Small intestine (tissue), 7 donors: Measurements from ENCODE around the gene DNAI7. TPM values are rescaled to one million over a fixed set of nuclear protein-coding genes. Genes with fewer than 3 reads are reported as not detected.

ENCODE experiments used
- DNase-seq, 2 donors: peaks; one replicate each; pipeline versions ENCODE4 v3.0.0 to v3.0.0-alpha.2; 2013
- FAIRE-seq: peaks from 2 replicates; lab custom pipeline; 2012; peaks lifted over from hg19 to GRCh38; lab: Jason Lieb, UNC
- H3K27ac ChIP-seq, 3 donors: one replicate each; pipeline ENCODE4 v1.5.1; 2013; ENCODE audit warnings: low read length in 2 of 3, mild to moderate bottlenecking in 2 of 3, control low read depth in 1 of 3, inconsistent platforms in 1 of 3, low read depth in 1 of 3, moderate library complexity in 1 of 3
- H3K27me3 ChIP-seq, 3 donors: one replicate each; pipeline ENCODE4 v1.6.1; 2013; ENCODE audit warnings: low read length in 3 of 3, inconsistent platforms in 1 of 3; ENCODE audit not compliant: control insufficient read depth in 3 of 3, insufficient read depth in 3 of 3
- H3K36me3 ChIP-seq, 3 donors: one replicate each; pipeline ENCODE4 v1.6.1; 2013; ENCODE audit warnings: low read length in 3 of 3, inconsistent platforms in 1 of 3, low read depth in 1 of 3, mild to moderate bottlenecking in 1 of 3, moderate library complexity in 1 of 3; ENCODE audit not compliant: control insufficient read depth in 3 of 3, insufficient read depth in 2 of 3
- H3K4me1 ChIP-seq, 3 donors: one replicate each; pipeline ENCODE4 v1.6.1; 2013; ENCODE audit warnings: low read length in 2 of 3, inconsistent platforms in 1 of 3, low read depth in 1 of 3, mild to moderate bottlenecking in 1 of 3, moderate library complexity in 1 of 3; ENCODE audit not compliant: control insufficient read depth in 3 of 3, insufficient read depth in 2 of 3
- H3K4me3 ChIP-seq, 3 donors: one replicate each; pipeline ENCODE4 v1.5.1; 2013; ENCODE audit warnings: low read length in 3 of 3, control low read depth in 1 of 3, inconsistent platforms in 1 of 3, low read depth in 1 of 3, mild to moderate bottlenecking in 1 of 3, moderate library complexity in 1 of 3
- H3K9me3 ChIP-seq, 2 donors: one replicate each; pipeline ENCODE4 v1.6.1; 2013; ENCODE audit warnings: low read depth in 1 of 2, low read length in 1 of 2; ENCODE audit not compliant: control insufficient read depth in 2 of 2, insufficient read depth in 1 of 2
- WGBS, 3 donors: extraction: QIAGEN DNeasy Blood & Tissue Kit; methylation state at CpG; one replicate each; pipeline ENCODE4 v1.1.7; 2013; 5-methylcytosine and 5-hydroxymethylcytosine counted together
- polyA plus RNA-seq, 4 donors: library from polyadenylated mRNA; stranded (reverse) in 3 of 4; unstranded in 1 of 4; fragments of 200-250 nt in 3 of 4; fragments of 120-200 nt in 1 of 4; gene quantifications; one replicate each; pipeline versions ENCODE4 v1.2.1 to v1.2.3, GENCODE V29; 2013
- donor health status: healthy with polysubstance abuse.
- donor health status: control.
- donor health status: control.
- donor health status: Bipolar disorder and iron deficiency.
- donor health status: healthy.

DNAI7 gene
- polyA plus RNA-seq, 4 donors: 0.04 to 0.22 TPM; not detected in 2

- no peaks in the 10 kb centered on the region for H3K36me3 ChIP-seq
- no peaks in the 10 kb centered on the region for H3K9me3 ChIP-seq
- no peak overlapping the region for H3K27ac ChIP-seq
- H3K4me3 ChIP-seq: no peak overlapping the region
- H3K27me3 ChIP-seq: no peaks in the 10 kb centered on the region
- FAIRE-seq (no peak), DNase-seq (no peak)
- H3K4me1 ChIP-seq: no peaks in the 10 kb centered on the region
These were observed 88.1 kb downstream of the DNAI7 start for GRCh38 chr12:25106818-25107217.

GRCh38 chr12:25102402-25102801 is 92.6 kb downstream of the DNAI7 start:
- Histone ChIP-seq H3K4me3 (no peak overlapping the region), H3K4me1 (no peaks in the 10 kb centered on the region), H3K9me3 (no peaks in the 10 kb centered on the region), H3K27me3 (no peaks in the 10 kb centered on the region), H3K36me3 (no peaks in the 10 kb centered on the region), H3K27ac (no peak overlapping the region)
- DNase-seq (no peak), FAIRE-seq (no peak)
- WGBS, 3 donors: 59 to 87% (median 72%) methylated on average over 4 of the region's 4 CpGs

- Histone ChIP-seq H3K4me1 (no peaks in the 10 kb centered on the region), H3K4me3 (no peak overlapping the region), H3K27me3 (no peaks in the 10 kb centered on the region), H3K9me3 (no peaks in the 10 kb centered on the region), H3K36me3 (no peaks in the 10 kb centered on the region), H3K27ac (no peak overlapping the region)
- DNase-seq (no peak), FAIRE-seq (no peak)
- WGBS, 3 donors: 68 to 72% (median 71%) methylated on average over 4 of the region's 4 CpGs
These were observed 93.9 kb downstream of the DNAI7 start for GRCh38 chr12:25101092-25101445.

- FAIRE-seq (no peak), DNase-seq (no peak)
- H3K4me1 ChIP-seq: no peaks in the 10 kb centered on the region
- no peaks in the 10 kb centered on the region for H3K27me3 ChIP-seq
- no peak overlapping the region for H3K4me3 ChIP-seq
- H3K9me3 ChIP-seq: no peaks in the 10 kb centered on the region
- H3K36me3 ChIP-seq: no peaks in the 10 kb centered on the region
- H3K27ac ChIP-seq: no peak overlapping the region
- 43 to 57% (median 47%) methylated on average over 2 of the region's 2 CpGs for WGBS, 3 donors
These were observed 94.5 kb downstream of the DNAI7 start for GRCh38 chr12:25100194-25101091.

- WGBS, 3 donors: 81 to 88% (median 83%) methylated on average over 2 of the region's 2 CpGs
- Histone ChIP-seq H3K9me3 (no peaks in the 10 kb centered on the region), H3K27me3 (no peaks in the 10 kb centered on the region), H3K36me3 (no peaks in the 10 kb centered on the region), H3K27ac (no peak overlapping the region), H3K4me3 (no peak overlapping the region), H3K4me1 (no peaks in the 10 kb centered on the region)
- DNase-seq (no peak), FAIRE-seq (no peak)
These were observed 96.0 kb downstream of the DNAI7 start for GRCh38 chr12:25099010-25099409.

GRCh38 chr12:25089738-25090137 is 105.2 kb downstream of the DNAI7 start:
- WGBS, 3 donors: 30 to 44% (median 43%) methylated on average over 2 of the region's 2 CpGs
- Histone ChIP-seq H3K27me3 (no peaks in the 10 kb centered on the region), H3K4me3 (no peak overlapping the region), H3K9me3 (no peaks in the 10 kb centered on the region), H3K36me3 (peaks cover 0 to 3% (median 0%) of the 10 kb centered on the region in 3 donors), H3K4me1 (no peaks in the 10 kb centered on the region), H3K27ac (no peak overlapping the region)
- FAIRE-seq: no peak
- no peak for DNase-seq

- no peak for FAIRE-seq
These were observed 107.4 kb downstream of the DNAI7 start for GRCh38 chr12:25087596-25087995.

GRCh38 chr12:25084816-25085215 is 110.1 kb downstream of the DNAI7 start:
- no peaks in the 10 kb centered on the region for H3K27me3 ChIP-seq
- no peak overlapping the region for H3K4me3 ChIP-seq
- no peak for FAIRE-seq
- H3K9me3 ChIP-seq: no peaks in the 10 kb centered on the region
- 85 to 92% (median 88%) methylated on average over 2 of the region's 2 CpGs for WGBS, 3 donors
- H3K36me3 ChIP-seq: peaks cover 0 to 3% (median 0%) of the 10 kb centered on the region in 3 donors
- H3K27ac ChIP-seq: no peak overlapping the region
- no peaks in the 10 kb centered on the region for H3K4me1 ChIP-seq
- no peak for DNase-seq

More at GRCh38 chr12:25087596-25087995, 107.4 kb downstream of the DNAI7 start:
- Histone ChIP-seq H3K36me3 (peaks cover 0 to 3% (median 0%) of the 10 kb centered on the region in 3 donors), H3K4me1 (no peaks in the 10 kb centered on the region), H3K27ac (no peak overlapping the region), H3K9me3 (no peaks in the 10 kb centered on the region), H3K4me3 (no peak overlapping the region), H3K27me3 (no peaks in the 10 kb centered on the region)
- DNase-seq: no peak
- WGBS, 3 donors: 81 to 83% (median 83%) methylated on average over 10 of the region's 10 CpGs
